Endothelial cell of umbilical vein (primary cell): ENCODE results near the gene DEXI. TPM values are rescaled to one million over a fixed set of nuclear protein-coding genes. Genes with fewer than 3 reads are reported as not detected.

Experiments used
- BruUV-seq: library from RNA; stranded (reverse); fragments of 400-500 nt; replicated peaks from 2 replicates; lab custom pipeline; 2021; lab: Mats Ljungman, UMichigan
- CTCF ChIA-PET: fragments of 300-600, 350-600 bp; sonication (Branson Sonifier 250); formaldehyde crosslinking; loops from one replicate; lab custom pipeline; 2021; ENCODE audit warnings: antibody characterized with exemption, inconsistent platforms; lab: Charles Lee
- POLR2A ChIA-PET: fragments of 300-600, 350-600 bp; sonication (Branson Sonifier 250); formaldehyde crosslinking; loops from one replicate; lab custom pipeline; 2021; ENCODE audit warnings: antibody characterized with exemption, inconsistent platforms; lab: Charles Lee
- DNase-seq: peaks from one replicate; pipeline ENCODE4 v3.0.0-alpha.2; 2011; ENCODE audit warnings: low read depth, low spot score
- FAIRE-seq: peaks from 2 replicates; lab custom pipeline; 2011; peaks lifted over from hg19 to GRCh38; lab: Jason Lieb, UNC
- H2AFZ ChIP-seq: 2 replicates; pipeline ENCODE4 v1.6.0; 2012; ENCODE audit warnings: low read depth, low read length, control low read depth, inconsistent platforms
- H3K27ac ChIP-seq: 2 replicates; pipeline ENCODE4 v1.5.1; 2011; ENCODE audit warnings: low read depth, mild to moderate bottlenecking, control low read depth, low read length, moderate library complexity; ENCODE audit not compliant: insufficient read depth
- H3K27me3 ChIP-seq, 2 experiments: 2 replicates each; pipeline versions ENCODE4 v1.6.0 to v1.6.1; 2011; ENCODE audit warnings: low read length in 2 of 2, mixed read lengths in 1 of 2; ENCODE audit not compliant: control insufficient read depth in 2 of 2, insufficient read depth in 2 of 2
- H3K36me3 ChIP-seq, 2 experiments: 2 replicates in 1 of 2; 3 replicates in 1 of 2; pipeline ENCODE4 v1.5.1; 2011; ENCODE audit warnings: low read length in 2 of 2, mild to moderate bottlenecking in 1 of 2, moderate library complexity in 1 of 2; ENCODE audit not compliant: control insufficient read depth in 2 of 2, insufficient read depth in 2 of 2; ENCODE audit errors: extremely low read depth in 1 of 2
- H3K4me1 ChIP-seq: 3 replicates; pipeline ENCODE4 v1.5.1; 2011; ENCODE audit warnings: mild to moderate bottlenecking, low read length; ENCODE audit not compliant: control insufficient read depth, insufficient read depth; ENCODE audit errors: extremely low read depth
- H3K4me2 ChIP-seq: 2 replicates; pipeline ENCODE4 v1.6.1; 2011; ENCODE audit warnings: low read length, control low read depth, mixed read lengths; ENCODE audit not compliant: insufficient read depth
- H3K4me3 ChIP-seq, 3 experiments: fragments of 200-600 bp in 1 of 3; sonication (generic), shearing (Covaris generic) in 1 of 3; replicated peaks in 1 of 3; 2 replicates each; pipeline ENCODE4 v1.5.1; 2011 to 2016; ENCODE audit warnings: control low read depth in 3 of 3, low read length in 3 of 3, mild to moderate bottlenecking in 2 of 3, inconsistent platforms in 1 of 3, low read depth in 1 of 3, moderate library complexity in 1 of 3; ENCODE audit not compliant: insufficient read depth in 1 of 3
- H3K79me2 ChIP-seq: 2 replicates; pipeline ENCODE4 v1.6.0; 2012; ENCODE audit warnings: low read length, inconsistent platforms; ENCODE audit not compliant: control insufficient read depth, insufficient read depth
- H3K9ac ChIP-seq: replicated peaks from 2 replicates; pipeline ENCODE3; 2011; ENCODE audit warnings: low read length, control low read depth; ENCODE audit not compliant: insufficient read depth; ENCODE audit errors: extremely low read depth
- H3K9me1 ChIP-seq: replicated peaks from 3 replicates; pipeline ENCODE4 v1.6.0; 2011; ENCODE audit warnings: mild to moderate bottlenecking, low read length; ENCODE audit not compliant: control insufficient read depth, insufficient read depth; ENCODE audit errors: extremely low read depth
- H3K9me3 ChIP-seq: replicated peaks from 2 replicates; pipeline ENCODE4 v1.5.1; 2012; ENCODE audit warnings: low read length, inconsistent platforms; ENCODE audit not compliant: control insufficient read depth, insufficient read depth
- H4K20me1 ChIP-seq: replicated peaks from 2 replicates; pipeline ENCODE3; 2011; ENCODE audit warnings: mild to moderate bottlenecking, low read length; ENCODE audit not compliant: control insufficient read depth, insufficient read depth; ENCODE audit errors: extremely low read depth
- EZH2 ChIP-seq: IDR thresholded peaks from 2 replicates; pipeline ENCODE4 v1.6.1; 2012; ENCODE audit warnings: borderline replicate concordance, low read depth, mild to moderate bottlenecking, moderate library complexity, low read length, inconsistent platforms; ENCODE audit not compliant: severe bottlenecking
- FOS ChIP-seq: IDR thresholded peaks from 2 replicates; pipeline ENCODE4 v1.6.1; 2011; ENCODE audit warnings: mild to moderate bottlenecking, low read length, moderate library complexity, borderline replicate concordance; ENCODE audit not compliant: insufficient read depth
- GATA2 ChIP-seq: IDR thresholded peaks from 2 replicates; pipeline ENCODE4 v1.7.0; 2011; ENCODE audit warnings: low read depth, mild to moderate bottlenecking, moderate library complexity, mixed read lengths, low read length; ENCODE audit not compliant: insufficient read length, insufficient read depth
- JUN ChIP-seq: IDR thresholded peaks from 2 replicates; pipeline ENCODE4 v1.6.1; 2011; ENCODE audit warnings: borderline replicate concordance, low read depth; ENCODE audit not compliant: insufficient read length, insufficient read depth
- MYC ChIP-seq: IDR thresholded peaks from one replicate; pipeline ENCODE4 v1.6.1; 2011; ENCODE audit warnings: mild to moderate bottlenecking, low read depth, low read length
- POLR2A ChIP-seq: IDR thresholded peaks from 2 replicates; pipeline ENCODE4 v1.6.1; 2012; ENCODE audit warnings: low read depth, mild to moderate bottlenecking, control low read depth, low read length
- POLR2AphosphoS5 ChIP-seq: IDR thresholded peaks from 2 replicates; pipeline ENCODE4 v1.6.1; 2012; ENCODE audit warnings: low read depth, mild to moderate bottlenecking, control low read depth, low read length, moderate library complexity; ENCODE audit not compliant: insufficient read depth
- dilution Hi-C: fragments of 300-500 bp; cut with MboI; formaldehyde crosslinking; loops from one replicate; pipeline ENCODE4 v1.15.0; 2019; ENCODE audit warnings: low sequenced_read_pairs; ENCODE audit not compliant: extremely low pct_ligation_motif_present
- intact Hi-C: fragments of 100-400 bp; cut with micrococcal nuclease; formaldehyde crosslinking; loops from one replicate; pipeline ENCODE4 v1.10.0; 2022
- polyA plus RNA-seq, 4 experiments: library from polyadenylated mRNA; depleted of rRNA in 3 of 4; stranded (reverse) in 3 of 4; unstranded in 1 of 4; fragments of >200 nt; gene quantifications; 2 replicates each; pipeline versions ENCODE4 v1.2.1 to v1.2.3, GENCODE V29; 2011 to 2012; ENCODE audit warnings: missing spikeins in 1 of 4
- total RNA-seq: library from RNA; stranded (reverse); gene quantifications from 2 replicates; pipeline ENCODE4 v1.2.3, GENCODE V29; 2021
- TF ChIP-seq, protein P1 (sequence below): IDR thresholded peaks from 2 replicates; pipeline ENCODE4 v1.6.1; 2011; ENCODE audit not compliant: insufficient read depth, insufficient read length
- TF ChIP-seq, protein P2 (sequence below), 2 donors: IDR thresholded peaks; 1 replicate in 1 of 2; 2 replicates in 1 of 2; pipeline ENCODE4 v1.5.1; 2011; ENCODE audit warnings: low read length in 2 of 2, mild to moderate bottlenecking in 2 of 2, moderate library complexity in 2 of 2, control low read depth in 1 of 2, inconsistent platforms in 1 of 2, low read depth in 1 of 2; ENCODE audit not compliant: insufficient read depth in 1 of 2; ENCODE audit errors: extremely low read depth in 1 of 2

Gene DEXI
- total and polyA plus RNA-seq, 2 donors (not counting 3 experiments of a cell fraction or from before 2014, with no cell fraction given), result 32.8 to 69.5 TPM

- Histone ChIP-seq H4K20me1 (peaks cover under 1% of the 10 kb centered on the region), H2AFZ (no peak overlapping the region), H3K9me1 (no peaks in the 10 kb centered on the region), H3K4me1 (peaks cover 62% of the 10 kb centered on the region), H3K4me2 (peak overlapping the region; percentile 66), H3K4me3 (peak overlapping the region; percentile 24 to 71 (median 55)), H3K36me3 (no peaks in the 10 kb centered on the region), H3K9ac (peak overlapping the region; percentile 10), H3K27me3 (no peaks in the 10 kb centered on the region), H3K27ac (no peak overlapping the region), H3K9me3 (no peaks in the 10 kb centered on the region), H3K79me2 (peaks cover 54% of the 10 kb centered on the region)
- BruUV-seq, result TSS peak; percentile 31
- intact Hi-C loops (loop anchor here (1.0 to 10.0 kb wide), 2 partner anchors 361 to 557 kb away; partner anchors contain the start of genes ATF7IP2 and EMP2), dilution Hi-C loops (no loop called here)
- FAIRE-seq, result peak; percentile 47
- DNase-seq, result no peak
- POLR2A ChIA-PET, result interaction anchor here (0.7 kb wide), 1 partner anchor 315 kb away, joined by 3 read pairs; the partner anchor contains the start of gene SOCS1
- no peak for TF ChIP-seq JUN
- TF ChIP-seq, protein P1, sequence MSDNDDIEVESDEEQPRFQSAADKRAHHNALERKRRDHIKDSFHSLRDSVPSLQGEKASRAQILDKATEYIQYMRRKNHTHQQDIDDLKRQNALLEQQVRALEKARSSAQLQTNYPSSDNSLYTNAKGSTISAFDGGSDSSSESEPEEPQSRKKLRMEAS, result no peak
- TF ChIP-seq POLR2A, result no peak
- TF ChIP-seq POLR2AphosphoS5, result no peak
- no peak for TF ChIP-seq MYC
- no peak for TF ChIP-seq GATA2
- TF ChIP-seq, protein P2, sequence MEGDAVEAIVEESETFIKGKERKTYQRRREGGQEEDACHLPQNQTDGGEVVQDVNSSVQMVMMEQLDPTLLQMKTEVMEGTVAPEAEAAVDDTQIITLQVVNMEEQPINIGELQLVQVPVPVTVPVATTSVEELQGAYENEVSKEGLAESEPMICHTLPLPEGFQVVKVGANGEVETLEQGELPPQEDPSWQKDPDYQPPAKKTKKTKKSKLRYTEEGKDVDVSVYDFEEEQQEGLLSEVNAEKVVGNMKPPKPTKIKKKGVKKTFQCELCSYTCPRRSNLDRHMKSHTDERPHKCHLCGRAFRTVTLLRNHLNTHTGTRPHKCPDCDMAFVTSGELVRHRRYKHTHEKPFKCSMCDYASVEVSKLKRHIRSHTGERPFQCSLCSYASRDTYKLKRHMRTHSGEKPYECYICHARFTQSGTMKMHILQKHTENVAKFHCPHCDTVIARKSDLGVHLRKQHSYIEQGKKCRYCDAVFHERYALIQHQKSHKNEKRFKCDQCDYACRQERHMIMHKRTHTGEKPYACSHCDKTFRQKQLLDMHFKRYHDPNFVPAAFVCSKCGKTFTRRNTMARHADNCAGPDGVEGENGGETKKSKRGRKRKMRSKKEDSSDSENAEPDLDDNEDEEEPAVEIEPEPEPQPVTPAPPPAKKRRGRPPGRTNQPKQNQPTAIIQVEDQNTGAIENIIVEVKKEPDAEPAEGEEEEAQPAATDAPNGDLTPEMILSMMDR (IDR thresholded peaks at IDR 0.05; ENCODE audit: extremely low read depth in 1 of 2, insufficient read depth in 1 of 2, low read depth in 1 of 2, low read length in 2 of 2), result no peak
- TF ChIP-seq EZH2, result no peak
- TF ChIP-seq FOS, result no peak
- CTCF ChIA-PET, result interaction anchor here (0.7 to 1.7 kb wide), 7 partner anchors 8 to 426 kb away, joined by 3 to 8 read pairs (median 3); partner anchors contain the start of gene SOCS1
These were observed 938 bp downstream of the DEXI start for GRCh38 chr16:10941127-10941933.
